HG02884 (cell line): ENCODE results near the gene KRTAP10-11.
"Not testable (repeated sequence)": the region's sequence is repeated elsewhere in the genome, so short reads cannot be mapped to it uniquely, and the experiment has no call there.

Experiments used
- ATAC-seq: cut with Tn5 transposase; IDR thresholded peaks from one replicate; pipeline ENCODE4 v1.9.1; 2021; ENCODE audit warnings: mild to moderate bottlenecking, moderate library complexity; ENCODE audit not compliant: unreplicated experiment

The KRTAP10-11 gene

GRCh38 chr21:44614961-44615391 is 31.2 kb upstream of the KRTAP10-11 start:
- ATAC-seq: no peak

- no peak for ATAC-seq
These were observed 30.7 kb upstream of the KRTAP10-11 start for GRCh38 chr21:44615466-44615865.

DNA sequence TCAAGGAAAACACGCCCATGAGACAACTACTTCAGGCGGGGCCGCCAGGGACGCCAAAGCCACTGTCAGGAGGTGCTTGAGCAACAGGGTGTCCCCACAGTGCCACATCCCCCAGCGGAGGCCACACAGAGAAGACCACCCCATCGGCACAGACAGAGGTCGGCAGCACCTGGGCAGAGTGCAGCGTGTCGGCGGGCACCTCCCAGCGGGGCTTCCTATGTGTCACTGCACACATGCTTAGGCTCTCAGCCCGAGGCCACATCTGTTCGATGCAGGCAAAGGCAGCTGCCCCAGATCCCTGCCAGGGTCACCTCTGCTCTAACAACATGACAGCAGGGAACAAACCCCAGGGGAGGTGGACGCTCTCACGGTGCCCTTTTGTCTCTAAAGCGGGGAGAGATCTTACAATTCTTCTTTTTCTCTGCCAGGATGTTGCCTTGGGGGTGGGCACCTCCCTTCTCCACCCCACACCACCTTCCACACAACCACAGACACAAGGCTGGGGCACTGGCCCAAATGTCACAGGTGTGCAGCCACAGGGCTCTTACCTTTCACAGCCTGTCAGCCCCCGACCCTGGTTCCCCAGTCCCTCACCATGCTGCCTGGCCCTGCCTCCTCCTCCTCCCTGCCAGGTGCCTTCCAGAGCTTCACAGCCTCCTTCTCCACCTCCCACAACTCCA is 30.2 kb upstream of the KRTAP10-11 start:
- no peak for ATAC-seq

- no peak for ATAC-seq
These were observed 29.7 kb upstream of the KRTAP10-11 start for GRCh38 chr21:44616591-44616926.

GRCh38 chr21:44617071-44617501 is 29.1 kb upstream of the KRTAP10-11 start:
- no peak for ATAC-seq

- no peak for ATAC-seq
These were observed 27.7 kb upstream of the KRTAP10-11 start for GRCh38 chr21:44618504-44618903.

GRCh38 chr21:44618909-44619308 is 27.3 kb upstream of the KRTAP10-11 start:
- no peak for ATAC-seq

DNA sequence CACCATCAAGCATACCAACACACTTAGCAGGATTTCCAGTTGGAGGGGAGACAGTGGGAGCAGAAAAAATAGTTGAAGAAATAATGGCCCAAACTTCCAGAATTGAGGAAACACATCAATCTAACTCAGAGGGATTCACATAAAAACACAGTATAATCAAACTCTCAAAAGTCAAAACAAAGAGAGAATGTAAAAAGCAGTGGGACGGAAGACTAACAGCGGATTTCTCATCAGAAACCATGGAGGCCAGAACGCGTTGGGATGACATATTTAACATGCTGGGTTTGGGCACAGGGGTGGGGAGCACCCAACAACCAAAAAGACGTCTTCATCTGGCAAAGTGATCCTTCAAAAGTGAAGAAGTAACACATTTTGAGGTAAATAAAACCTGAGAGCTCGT is 26.3 kb upstream of the KRTAP10-11 start:
- ATAC-seq: no peak

GRCh38 chr21:44623575-44623974 is 22.6 kb upstream of the KRTAP10-11 start:
- ATAC-seq: no peak

DNA sequence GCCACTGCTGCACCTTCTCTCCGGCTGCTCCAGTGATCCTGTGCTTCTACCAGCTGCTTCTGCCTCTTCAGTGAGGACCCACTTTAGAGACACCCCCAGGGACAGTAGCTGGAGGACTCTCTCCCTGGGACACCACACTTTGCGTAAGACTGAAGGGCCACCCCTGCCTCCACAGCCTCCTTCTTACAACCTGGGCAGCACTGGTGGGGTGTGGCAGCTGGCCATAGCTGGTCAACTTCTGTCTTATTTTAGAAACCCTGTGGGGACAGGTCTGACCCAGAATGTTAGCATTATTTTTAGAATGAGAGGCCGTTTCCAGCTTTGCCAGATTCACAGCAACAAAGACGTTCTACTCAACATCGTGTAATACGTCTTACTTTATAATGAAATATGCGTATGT is 20.5 kb upstream of the KRTAP10-11 start:
- no peak for ATAC-seq

DNA sequence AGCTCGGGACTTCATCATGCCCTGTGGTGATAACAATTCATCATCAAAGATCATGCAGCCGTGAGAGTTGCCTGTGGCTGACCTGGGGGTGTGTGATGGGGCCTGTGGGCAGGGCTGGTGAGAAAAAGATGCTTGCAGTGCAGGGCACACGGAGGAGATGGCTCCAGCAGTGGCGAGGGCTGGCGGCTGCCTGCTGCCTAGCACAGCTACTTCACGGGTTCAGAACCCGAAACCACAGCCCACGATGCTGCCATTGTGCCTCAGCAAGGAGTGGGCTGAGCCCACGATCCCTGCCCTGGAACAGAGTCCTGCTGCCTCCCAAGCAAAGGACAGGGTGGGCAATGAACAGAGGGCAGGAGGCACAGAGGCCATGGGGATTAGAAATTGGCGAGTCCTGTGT is 20.0 kb upstream of the KRTAP10-11 start:
- ATAC-seq: no peak

DNA sequence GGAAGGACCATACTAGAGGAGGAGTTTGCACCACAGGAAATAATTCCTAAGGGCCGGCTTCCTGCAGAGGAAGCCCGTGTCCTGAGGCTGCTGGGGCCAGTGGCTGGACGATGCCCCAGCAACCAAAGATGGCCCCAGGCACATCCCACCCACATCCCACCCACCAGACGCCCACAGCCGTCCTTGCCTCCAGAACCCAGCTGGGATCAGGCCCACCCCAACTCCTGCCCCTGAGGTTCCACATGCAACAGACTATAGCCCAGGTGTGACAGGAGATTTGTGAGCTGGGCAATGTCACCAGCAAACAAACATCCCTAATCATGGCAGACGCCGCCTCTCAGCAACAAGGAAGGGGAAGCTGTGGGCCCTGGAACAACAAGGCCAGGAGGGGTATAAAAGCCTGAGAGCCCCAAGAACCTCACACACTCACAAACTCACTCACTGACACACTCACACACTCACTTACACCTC is 19.5 kb upstream of the KRTAP10-11 start, which contains the start of gene KRTAP10-9:
Gene KRTAP10-9, plus strand, starts transcription at position 421 of the 471 bp plus-strand sequence. CDS start 79 bp downstream, outside the sequence.
- ATAC-seq: no peak

GRCh38 chr21:44627181-44627822 is 18.9 kb upstream of the KRTAP10-11 start:
- ATAC-seq: not testable (repeated sequence)

- not testable (repeated sequence) for ATAC-seq
These were observed 18.4 kb upstream of the KRTAP10-11 start for GRCh38 chr21:44627831-44628233.

DNA sequence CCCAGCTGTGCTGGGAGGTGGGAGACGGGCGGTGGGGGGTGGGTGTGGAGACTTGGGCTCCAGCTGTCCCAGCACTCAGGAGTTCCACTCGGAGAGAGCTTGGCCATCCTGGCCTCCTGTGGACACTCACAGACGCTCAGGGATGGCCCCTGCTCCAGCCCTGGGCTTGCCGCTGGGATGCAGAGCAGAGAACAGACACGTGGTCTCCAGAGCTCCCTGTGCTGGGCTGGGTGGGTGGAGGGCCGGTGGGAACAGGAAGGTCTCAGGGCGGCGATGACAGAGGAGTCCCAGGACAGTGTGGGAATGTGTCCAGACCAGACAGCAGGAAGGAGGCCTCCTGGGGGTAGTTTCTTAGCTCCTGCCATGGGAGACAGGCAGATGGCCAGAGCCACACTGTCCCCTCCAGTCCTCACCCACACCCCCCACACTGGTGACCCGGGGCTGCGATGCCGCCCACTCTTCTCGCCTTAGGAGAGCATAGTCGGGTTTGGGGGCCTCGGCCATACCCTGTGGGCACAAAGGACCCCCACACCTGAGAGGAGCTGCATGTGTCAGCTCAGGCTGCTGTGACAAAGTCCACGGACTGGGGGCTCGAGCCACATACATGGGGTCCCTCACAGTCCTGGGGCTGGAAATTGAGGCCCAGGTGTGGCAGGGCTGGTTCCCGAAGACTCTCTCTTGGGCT is 17.4 kb upstream of the KRTAP10-11 start:
- no peak for ATAC-seq

GRCh38 chr21:44630440-44630839 is 15.8 kb upstream of the KRTAP10-11 start:
- no peak for ATAC-seq

- ATAC-seq: no peak
These were observed 14.1 kb upstream of the KRTAP10-11 start for GRCh38 chr21:44632067-44632466.

GRCh38 chr21:44636209-44637017 is 9.8 kb upstream of the KRTAP10-11 start:
- ATAC-seq: no peak

- no peak for ATAC-seq
These were observed 9.0 kb upstream of the KRTAP10-11 start, which contains the start of gene KRTAP10-10 for GRCh38 chr21:44637018-44637850. KRTAP10-10 (plus strand) TSS chr21:44637356; CDS start chr21:44637418, 62 bp downstream.

DNA sequence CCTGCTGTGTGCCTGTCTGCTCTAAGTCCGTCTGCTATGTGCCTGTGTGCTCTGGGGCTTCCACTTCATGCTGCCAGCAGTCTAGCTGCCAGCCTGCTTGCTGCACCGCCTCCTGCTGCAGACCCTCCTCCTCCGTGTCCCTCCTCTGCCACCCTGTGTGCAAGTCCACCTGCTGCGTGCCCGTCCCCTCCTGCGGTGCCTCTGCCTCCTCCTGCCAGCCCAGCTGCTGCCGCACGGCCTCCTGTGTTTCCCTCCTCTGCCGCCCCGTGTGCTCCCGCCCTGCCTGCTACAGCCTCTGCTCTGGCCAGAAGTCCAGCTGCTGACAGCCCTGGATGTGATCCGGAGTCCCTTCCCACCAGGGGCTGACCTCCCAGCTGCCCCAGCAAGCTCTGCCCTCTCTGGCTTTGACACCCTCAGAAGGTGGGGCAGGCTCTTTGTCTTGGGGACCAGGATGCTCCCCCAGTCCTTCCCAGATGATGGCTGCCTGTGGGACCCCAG is 8.3 kb upstream of the KRTAP10-11 start:
- ATAC-seq: not testable (repeated sequence)
